Activated naive CD4-positive, alpha-beta T cell treated with Interleukin-2 at 50 U/mL for 16 hours (primary cell): Measurements from ENCODE around the gene CD2BP2.
A peak's percentile ranks its signal among the peaks of the same experiment; 100 is the strongest.

Experiments
- DNase-seq: peaks from one replicate; pipeline ENCODE4 v3.0.0-alpha.2; 2020

Gene CD2BP2

GRCh38 chr16:30378236-30379157 lies 23.4 kb upstream of the CD2BP2 start:
- peak; percentile 99 for DNase-seq

- DNase-seq = peak; percentile 86
These were observed 22.7 kb upstream of the CD2BP2 start for GRCh38 chr16:30377812-30378235.

GRCh38 chr16:30377050-30377811 lies 22.1 kb upstream of the CD2BP2 start:
- no peak for DNase-seq

- DNase-seq = no peak
These were observed 21.4 kb upstream of the CD2BP2 start for GRCh38 chr16:30376461-30376902.

GRCh38 chr16:30375864-30376263 lies 20.8 kb upstream of the CD2BP2 start:
- no peak for DNase-seq

- no peak for DNase-seq
These were observed 19.4 kb upstream of the CD2BP2 start, which contains the start of gene MYL11 for GRCh38 chr16:30374538-30374937. Gene MYL11 (plus strand): TSS chr16:30374802. CDS start chr16:30374858, 56 bp downstream.

GRCh38 chr16:30372725-30373124 lies 17.6 kb upstream of the CD2BP2 start:
- no peak for DNase-seq

GRCh38 chr16:30372038-30372712 lies 17.1 kb upstream of the CD2BP2 start:
- no peak for DNase-seq

GRCh38 chr16:30371248-30371816 lies 16.2 kb upstream of the CD2BP2 start:
- DNase-seq = no peak

GRCh38 chr16:30370456-30371247 lies 15.5 kb upstream of the CD2BP2 start, which contains the start of gene TBC1D10B:
Gene TBC1D10B (minus strand): TSS chr16:30370494. CDS start chr16:30370183, 311 bp downstream.
- DNase-seq = peak; percentile 99

- no peak for DNase-seq
These were observed 14.9 kb upstream of the CD2BP2 start for GRCh38 chr16:30369938-30370455.

GRCh38 chr16:30369091-30369937 lies 14.2 kb upstream of the CD2BP2 start:
- peak; percentile 35 for DNase-seq

- DNase-seq = no peak
These were observed 13.6 kb upstream of the CD2BP2 start for GRCh38 chr16:30368792-30369090.

- DNase-seq = no peak
These were observed 13.1 kb upstream of the CD2BP2 start for GRCh38 chr16:30368122-30368791.

- no peak for DNase-seq
These were observed 12.4 kb upstream of the CD2BP2 start for GRCh38 chr16:30367349-30368009.

GRCh38 chr16:30366511-30366910 lies 11.4 kb upstream of the CD2BP2 start:
- no peak for DNase-seq

GRCh38 chr16:30365200-30365599 lies 10.1 kb upstream of the CD2BP2 start:
- DNase-seq = no peak

GRCh38 chr16:30361180-30361579 lies 6.1 kb upstream of the CD2BP2 start:
- DNase-seq = no peak

- DNase-seq = no peak
These were observed 4.7 kb upstream of the CD2BP2 start for GRCh38 chr16:30359871-30360170.
